Measurements from ENCODE around the gene SEMA6A.

SEMA6A gene

GRCh38 chr5:116438979-116439554, 135.6 kb downstream of the SEMA6A start:
- no peak overlapping the region for H3K4me3 ChIP-seq (ENCODE audit: insufficient read depth in 1 of 2, low read depth in 1 of 2, low read length in 2 of 2)
- no peak overlapping the region for H3K23ac ChIP-seq (ENCODE audit: low read length in 2 of 2)
- no peak overlapping the region for H2AK5ac ChIP-seq (ENCODE audit: low read length, severe bottlenecking)
- no peaks in the 10 kb centered on the region for H3K79me1 ChIP-seq (replicated peaks; ENCODE audit: low read length, poor library complexity, severe bottlenecking)
- H2BK15ac ChIP-seq (ENCODE audit: low read depth, poor library complexity, severe bottlenecking): no peak overlapping the region
- WGBS: 78% methylated on average over 5 of the region's 6 CpGs
- H3K4me1 ChIP-seq (ENCODE audit: control insufficient read depth, insufficient read depth, low read depth, low read length): peaks cover 7% of the 10 kb centered on the region
- H3K14ac ChIP-seq (ENCODE audit: low read length in 2 of 2): no peak overlapping the region
- H3K9me3 ChIP-seq (ENCODE audit: control insufficient read depth, low read length): no peaks in the 10 kb centered on the region
- no peak overlapping the region for H2BK12ac ChIP-seq (ENCODE audit: low read length in 2 of 2)
- DNase-seq: no peak
- no peak overlapping the region for H4K8ac ChIP-seq (ENCODE audit: low read length)
- H3K4me2 ChIP-seq (ENCODE audit: low read length, poor library complexity, severe bottlenecking): no peak overlapping the region
- no peaks in the 10 kb centered on the region for H3K27me3 ChIP-seq (ENCODE audit: control insufficient read depth in 1 of 2, insufficient read depth in 1 of 2, low read length in 2 of 2)
- H3K9ac ChIP-seq (ENCODE audit: low read length): no peak overlapping the region
- no peak overlapping the region for H2BK5ac ChIP-seq (ENCODE audit: low read depth, low read length, poor library complexity, severe bottlenecking)
- H2AFZ ChIP-seq (ENCODE audit: low read depth, low read length): no peak overlapping the region
- H2BK120ac ChIP-seq (ENCODE audit: low read depth, low read length): no peak overlapping the region
- H3K27ac ChIP-seq (ENCODE audit: low read length, poor library complexity, severe bottlenecking): no peak overlapping the region
- no peak overlapping the region for H3K4ac ChIP-seq (ENCODE audit: low read depth in 1 of 2, low read length in 2 of 2)
- no peak overlapping the region for H3K18ac ChIP-seq (ENCODE audit: low read depth in 1 of 2, low read length in 2 of 2)
- no peak overlapping the region for H4K91ac ChIP-seq (ENCODE audit: low read length)
- H3K36me3 ChIP-seq (ENCODE audit: control insufficient read depth in 1 of 2, insufficient read depth in 2 of 2, low read depth in 1 of 2, low read length in 2 of 2): no peaks in the 10 kb centered on the region

- no peak overlapping the region for H2BK120ac ChIP-seq (ENCODE audit: low read depth, low read length)
- no peak overlapping the region for H2BK15ac ChIP-seq (ENCODE audit: low read depth, poor library complexity, severe bottlenecking)
- no peak overlapping the region for H3K23ac ChIP-seq (ENCODE audit: low read length in 2 of 2)
- H4K8ac ChIP-seq (ENCODE audit: low read length): no peak overlapping the region
- H3K14ac ChIP-seq (ENCODE audit: low read length in 2 of 2): no peak overlapping the region
- H3K9ac ChIP-seq (ENCODE audit: low read length): no peak overlapping the region
- H3K27me3 ChIP-seq (ENCODE audit: control insufficient read depth in 1 of 2, insufficient read depth in 1 of 2, low read length in 2 of 2): no peaks in the 10 kb centered on the region
- no peak overlapping the region for H3K4me2 ChIP-seq (ENCODE audit: low read length, poor library complexity, severe bottlenecking)
- no peak for DNase-seq
- H3K9me3 ChIP-seq (ENCODE audit: control insufficient read depth, low read length): no peaks in the 10 kb centered on the region
- no peak overlapping the region for H3K18ac ChIP-seq (ENCODE audit: low read depth in 1 of 2, low read length in 2 of 2)
- H2AK5ac ChIP-seq (ENCODE audit: low read length, severe bottlenecking): no peak overlapping the region
- H3K27ac ChIP-seq (ENCODE audit: low read length, poor library complexity, severe bottlenecking): no peak overlapping the region
- no peak overlapping the region for H2AFZ ChIP-seq (ENCODE audit: low read depth, low read length)
- no peak overlapping the region for H2BK5ac ChIP-seq (ENCODE audit: low read depth, low read length, poor library complexity, severe bottlenecking)
- no peaks in the 10 kb centered on the region for H3K79me1 ChIP-seq (replicated peaks; ENCODE audit: low read length, poor library complexity, severe bottlenecking)
- H3K4ac ChIP-seq (ENCODE audit: low read depth in 1 of 2, low read length in 2 of 2): no peak overlapping the region
- peaks cover 7% of the 10 kb centered on the region for H3K4me1 ChIP-seq (ENCODE audit: control insufficient read depth, insufficient read depth, low read depth, low read length)
- no peak overlapping the region for H3K4me3 ChIP-seq (ENCODE audit: insufficient read depth in 1 of 2, low read depth in 1 of 2, low read length in 2 of 2)
- no peaks in the 10 kb centered on the region for H3K36me3 ChIP-seq (ENCODE audit: control insufficient read depth in 1 of 2, insufficient read depth in 2 of 2, low read depth in 1 of 2, low read length in 2 of 2)
- no peak overlapping the region for H4K91ac ChIP-seq (ENCODE audit: low read length)
- no peak overlapping the region for H2BK12ac ChIP-seq (ENCODE audit: low read length in 2 of 2)
Measured at GRCh38 chr5:116437922-116438578, 136.6 kb downstream of the SEMA6A start.

- Histone ChIP-seq H3K18ac (ENCODE audit: low read depth in 1 of 2, low read length in 2 of 2) (no peak overlapping the region), H3K4me3 (ENCODE audit: insufficient read depth in 1 of 2, low read depth in 1 of 2, low read length in 2 of 2) (no peak overlapping the region), H2AK5ac (ENCODE audit: low read length, severe bottlenecking) (no peak overlapping the region), H3K36me3 (ENCODE audit: control insufficient read depth in 1 of 2, insufficient read depth in 2 of 2, low read depth in 1 of 2, low read length in 2 of 2) (no peaks in the 10 kb centered on the region), H3K9me3 (ENCODE audit: control insufficient read depth, low read length) (no peaks in the 10 kb centered on the region), H3K9ac (ENCODE audit: low read length) (no peak overlapping the region), H3K27me3 (ENCODE audit: control insufficient read depth in 1 of 2, insufficient read depth in 1 of 2, low read length in 2 of 2) (no peaks in the 10 kb centered on the region), H4K8ac (ENCODE audit: low read length) (no peak overlapping the region), H2BK120ac (ENCODE audit: low read depth, low read length) (no peak overlapping the region), H2AFZ (ENCODE audit: low read depth, low read length) (no peak overlapping the region), H3K4me2 (ENCODE audit: low read length, poor library complexity, severe bottlenecking) (no peak overlapping the region), H3K79me1 (replicated peaks; ENCODE audit: low read length, poor library complexity, severe bottlenecking) (no peaks in the 10 kb centered on the region), H4K91ac (ENCODE audit: low read length) (no peak overlapping the region), H3K4me1 (ENCODE audit: control insufficient read depth, insufficient read depth, low read depth, low read length) (peaks cover 6% of the 10 kb centered on the region), H2BK15ac (ENCODE audit: low read depth, poor library complexity, severe bottlenecking) (no peak overlapping the region), H2BK5ac (ENCODE audit: low read depth, low read length, poor library complexity, severe bottlenecking) (no peak overlapping the region), H3K14ac (ENCODE audit: low read length in 2 of 2) (no peak overlapping the region), H3K23ac (ENCODE audit: low read length in 2 of 2) (no peak overlapping the region), H3K27ac (ENCODE audit: low read length, poor library complexity, severe bottlenecking) (no peak overlapping the region), H2BK12ac (ENCODE audit: low read length in 2 of 2) (no peak overlapping the region), H3K4ac (ENCODE audit: low read depth in 1 of 2, low read length in 2 of 2) (no peak overlapping the region)
- 99% methylated on average over 5 of the region's 6 CpGs for WGBS
- DNase-seq: no peak
Measured at GRCh38 chr5:116437351-116437705, 137.3 kb downstream of the SEMA6A start.

- Histone ChIP-seq H2BK15ac (ENCODE audit: low read depth, poor library complexity, severe bottlenecking) (no peak overlapping the region), H3K36me3 (ENCODE audit: control insufficient read depth in 1 of 2, insufficient read depth in 2 of 2, low read depth in 1 of 2, low read length in 2 of 2) (no peaks in the 10 kb centered on the region), H2BK120ac (ENCODE audit: low read depth, low read length) (no peak overlapping the region), H3K27me3 (ENCODE audit: control insufficient read depth in 1 of 2, insufficient read depth in 1 of 2, low read length in 2 of 2) (no peaks in the 10 kb centered on the region), H3K79me1 (replicated peaks; ENCODE audit: low read length, poor library complexity, severe bottlenecking) (no peaks in the 10 kb centered on the region), H3K9ac (ENCODE audit: low read length) (no peak overlapping the region), H3K4ac (ENCODE audit: low read depth in 1 of 2, low read length in 2 of 2) (no peak overlapping the region), H2AK5ac (ENCODE audit: low read length, severe bottlenecking) (no peak overlapping the region), H4K91ac (ENCODE audit: low read length) (no peak overlapping the region), H3K27ac (ENCODE audit: low read length, poor library complexity, severe bottlenecking) (no peak overlapping the region), H2BK12ac (ENCODE audit: low read length in 2 of 2) (no peak overlapping the region), H3K23ac (ENCODE audit: low read length in 2 of 2) (no peak overlapping the region), H3K4me1 (ENCODE audit: control insufficient read depth, insufficient read depth, low read depth, low read length) (peaks cover 2% of the 10 kb centered on the region), H3K14ac (ENCODE audit: low read length in 2 of 2) (peak overlapping the region in 1 of 2 experiments; percentile 22), H2BK5ac (ENCODE audit: low read depth, low read length, poor library complexity, severe bottlenecking) (no peak overlapping the region), H4K8ac (ENCODE audit: low read length) (no peak overlapping the region), H3K4me2 (ENCODE audit: low read length, poor library complexity, severe bottlenecking) (no peak overlapping the region), H3K4me3 (ENCODE audit: insufficient read depth in 1 of 2, low read depth in 1 of 2, low read length in 2 of 2) (no peak overlapping the region), H3K9me3 (ENCODE audit: control insufficient read depth, low read length) (no peaks in the 10 kb centered on the region), H3K18ac (ENCODE audit: low read depth in 1 of 2, low read length in 2 of 2) (no peak overlapping the region), H2AFZ (ENCODE audit: low read depth, low read length) (no peak overlapping the region)
- DNase-seq: no peak
- WGBS: 92% methylated on average over 5 of the region's 5 CpGs
Measured at GRCh38 chr5:116436674-116437350, 137.8 kb downstream of the SEMA6A start.
